ENCODE data around the gene LRRTM4.

LRRTM4 gene

GRCh38 chr2:77469106-77469505 lies 53.1 kb downstream of the LRRTM4 start:
- DNase-seq: no peak

GRCh38 chr2:77459840-77460239 lies 62.3 kb downstream of the LRRTM4 start:
- DNase-seq: no peak

DNA sequence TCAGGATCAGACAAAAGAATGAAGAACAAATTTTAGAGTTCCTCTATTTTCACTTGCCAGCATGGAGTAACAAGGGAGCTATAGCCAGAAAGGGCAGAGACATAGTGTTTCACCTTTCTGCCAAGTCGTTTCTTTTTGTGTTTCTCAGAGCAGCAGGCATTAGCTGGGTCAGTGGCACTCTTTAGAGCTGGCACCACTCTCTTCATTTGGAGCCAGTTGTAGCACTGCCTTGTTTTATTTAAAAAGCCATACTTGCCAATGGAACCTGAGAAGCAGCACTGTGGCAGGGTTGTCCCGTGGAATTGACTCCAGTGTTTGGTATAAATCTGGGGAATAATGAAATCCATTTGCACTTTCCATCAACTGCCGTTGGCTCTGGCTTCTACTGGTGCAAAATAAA lies 64.0 kb downstream of the LRRTM4 start:
- no peak for DNase-seq

- no peak for DNase-seq
These were observed 64.5 kb downstream of the LRRTM4 start for GRCh38 chr2:77457665-77458064.

DNA sequence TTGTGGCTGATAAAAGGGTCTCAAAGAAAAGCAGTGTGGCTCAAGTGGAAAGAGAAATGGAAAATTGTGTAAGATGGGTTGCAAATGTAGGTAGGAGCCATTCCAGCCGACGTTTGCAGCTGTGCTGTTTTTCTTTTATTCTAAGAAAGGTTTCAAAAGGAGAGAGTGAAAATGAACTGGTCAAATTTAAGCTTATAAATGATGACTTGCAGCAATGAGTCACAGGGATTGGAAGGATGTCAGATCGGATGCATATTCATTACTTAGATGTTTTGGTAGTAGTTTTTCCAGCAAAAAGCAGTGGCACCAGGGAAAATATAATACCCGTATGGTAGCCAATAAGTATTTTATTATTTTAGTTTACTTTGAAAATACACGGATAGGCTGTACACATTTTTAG lies 79.1 kb downstream of the LRRTM4 start:
- DNase-seq: no peak

- no peak for DNase-seq
These were observed 87.3 kb downstream of the LRRTM4 start for GRCh38 chr2:77434880-77435279.

GRCh38 chr2:77428946-77429345 lies 93.2 kb downstream of the LRRTM4 start:
- no peak for DNase-seq

DNA sequence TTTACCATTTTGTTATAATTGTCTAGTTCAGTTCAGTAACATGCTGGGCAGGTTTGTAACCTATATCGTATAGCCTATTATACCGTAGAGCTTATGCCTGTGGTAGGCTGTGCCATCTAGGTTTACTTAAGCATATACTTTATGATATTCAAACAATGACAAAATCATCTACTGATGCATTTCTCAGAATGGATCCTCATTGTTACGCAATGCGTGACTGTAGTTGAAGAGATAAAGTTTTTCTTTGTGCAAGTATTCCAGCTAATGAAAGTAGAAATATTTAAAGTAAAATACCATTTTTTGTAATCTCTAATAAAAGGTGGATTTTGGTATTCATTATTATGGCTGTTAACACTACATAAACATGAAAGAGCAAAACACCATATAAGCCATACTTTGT lies 100.2 kb downstream of the LRRTM4 start:
- no peak for DNase-seq

GRCh38 chr2:77418537-77418936 lies 103.6 kb downstream of the LRRTM4 start:
- DNase-seq: no peak

- no peak for DNase-seq
These were observed 118.0 kb downstream of the LRRTM4 start for GRCh38 chr2:77404189-77404588.

DNA sequence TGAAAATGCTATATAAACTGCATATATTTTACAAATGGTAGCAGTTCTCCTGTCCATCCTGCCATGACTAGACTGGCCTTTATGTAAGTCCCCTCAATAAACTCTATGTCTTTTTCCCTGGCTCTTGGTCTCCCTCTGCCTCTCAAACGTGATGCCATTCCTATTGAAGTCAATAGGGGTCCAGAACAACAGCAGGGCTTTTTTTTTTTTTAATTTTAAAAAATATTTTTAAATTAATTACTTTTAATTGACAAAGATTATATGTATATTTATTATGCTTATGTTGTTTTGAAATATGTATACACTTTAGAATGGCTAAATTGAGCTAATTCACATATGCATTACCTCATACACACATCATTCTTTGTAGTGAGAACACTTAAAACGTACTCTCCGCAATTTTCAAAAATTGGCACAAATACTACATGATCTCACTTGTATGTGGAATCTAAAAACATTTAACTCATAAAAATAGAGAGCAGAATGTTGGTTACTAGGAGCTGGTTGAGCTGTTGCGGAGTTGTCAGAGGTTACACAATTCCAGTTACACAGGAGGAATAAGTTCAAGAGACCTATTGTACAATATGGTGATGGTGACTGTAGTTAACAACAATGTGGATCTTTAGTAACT lies 123.1 kb downstream of the LRRTM4 start:
- DNase-seq: no peak

DNA sequence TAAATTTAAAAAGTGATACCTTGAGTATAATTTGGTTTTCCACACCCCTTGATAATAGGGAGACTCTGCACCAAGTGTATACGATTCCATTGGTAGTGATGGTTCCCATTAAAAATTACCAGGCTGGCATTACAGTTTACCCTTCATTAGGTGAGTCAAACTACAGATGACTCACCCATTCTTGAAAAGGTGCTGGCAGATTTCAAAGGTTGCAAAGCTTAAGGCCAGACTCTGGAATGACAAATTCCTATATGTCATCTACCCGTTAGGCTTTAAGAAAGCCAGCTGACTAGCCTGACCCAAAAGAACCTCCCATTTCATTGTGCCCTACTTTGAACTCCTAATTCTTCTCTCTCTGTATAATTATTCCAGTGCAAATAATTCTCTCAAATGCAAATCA lies 124.4 kb downstream of the LRRTM4 start:
- no peak for DNase-seq

DNA sequence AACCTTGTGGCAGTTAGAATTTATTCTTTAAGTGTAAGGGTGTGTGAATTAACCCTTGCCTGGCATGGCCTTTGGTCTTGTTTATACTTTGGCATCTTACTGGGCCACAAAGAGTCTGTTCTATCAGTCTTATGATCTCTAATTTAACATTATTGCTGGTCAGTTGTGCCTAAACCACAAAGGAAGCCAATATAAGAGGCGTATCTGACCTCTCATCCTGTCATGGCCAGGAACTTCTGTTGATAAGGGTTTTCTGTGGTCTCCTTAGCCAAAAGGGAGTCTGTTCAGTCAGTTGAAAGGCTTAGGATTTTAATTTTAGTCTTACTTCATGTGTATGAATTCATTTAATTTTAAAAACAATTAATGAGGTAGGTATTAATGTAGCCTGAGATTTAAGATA lies 127.2 kb downstream of the LRRTM4 start:
- DNase-seq: no peak

DNA sequence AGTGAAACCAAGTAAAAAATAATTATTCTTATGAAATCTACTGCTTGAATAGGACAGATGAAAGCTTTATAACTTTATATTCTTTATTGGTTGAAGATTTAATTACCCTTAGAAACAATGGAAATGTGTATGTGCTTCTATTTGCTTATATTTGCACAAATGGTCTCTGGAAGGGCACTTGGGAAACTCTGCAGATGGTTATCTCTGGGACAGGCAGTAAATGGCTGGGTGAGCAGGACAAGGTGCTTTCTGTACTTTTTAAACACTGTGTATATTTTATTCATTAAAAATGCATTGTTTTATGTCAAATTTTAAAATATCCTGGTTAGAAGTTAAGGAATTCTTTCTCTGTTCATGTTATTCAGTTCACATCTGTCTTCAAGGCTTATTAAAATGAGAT lies 131.1 kb downstream of the LRRTM4 start:
- DNase-seq: no peak

DNA sequence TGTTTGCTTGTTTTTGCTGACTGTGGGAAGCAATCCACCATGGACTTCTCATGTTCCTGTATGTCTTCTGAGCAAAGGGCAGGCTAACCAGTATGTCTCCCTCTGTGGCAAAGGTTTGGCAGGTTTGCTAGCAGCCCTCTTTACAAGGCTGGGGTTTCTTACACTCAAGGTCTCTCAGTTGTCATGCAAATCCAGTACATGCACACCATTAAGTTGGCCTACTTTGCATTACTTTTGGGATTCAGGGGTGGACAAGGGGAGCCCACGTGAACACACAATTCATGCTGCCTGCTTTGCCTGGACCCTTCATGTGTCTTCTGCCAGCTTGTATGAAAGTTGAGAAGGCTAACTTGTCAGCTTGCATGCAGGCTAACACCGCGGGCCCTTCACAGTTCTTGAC lies 134.9 kb downstream of the LRRTM4 start:
- no peak for DNase-seq

DNA sequence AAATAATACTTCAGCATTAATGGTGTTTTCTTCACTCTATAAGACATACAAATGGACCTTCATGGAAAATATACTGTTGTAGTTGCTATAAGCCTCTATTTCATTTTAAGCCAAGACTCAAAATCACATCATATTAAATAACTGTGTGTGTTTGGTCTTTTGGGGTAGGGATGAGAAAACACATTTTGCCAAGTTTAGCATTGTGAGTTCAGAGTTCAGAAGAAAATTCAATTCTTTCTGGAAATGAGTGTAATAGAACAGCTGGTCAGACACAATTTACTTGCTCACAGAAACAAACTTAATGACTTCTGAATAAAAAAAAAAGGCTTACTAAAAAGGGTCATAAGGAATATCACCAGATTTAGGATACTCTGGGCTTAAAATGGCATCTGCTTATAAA lies 149.5 kb downstream of the LRRTM4 start:
- DNase-seq: no peak

GRCh38 chr2:77370511-77370910 lies 151.7 kb downstream of the LRRTM4 start:
- no peak for DNase-seq

DNA sequence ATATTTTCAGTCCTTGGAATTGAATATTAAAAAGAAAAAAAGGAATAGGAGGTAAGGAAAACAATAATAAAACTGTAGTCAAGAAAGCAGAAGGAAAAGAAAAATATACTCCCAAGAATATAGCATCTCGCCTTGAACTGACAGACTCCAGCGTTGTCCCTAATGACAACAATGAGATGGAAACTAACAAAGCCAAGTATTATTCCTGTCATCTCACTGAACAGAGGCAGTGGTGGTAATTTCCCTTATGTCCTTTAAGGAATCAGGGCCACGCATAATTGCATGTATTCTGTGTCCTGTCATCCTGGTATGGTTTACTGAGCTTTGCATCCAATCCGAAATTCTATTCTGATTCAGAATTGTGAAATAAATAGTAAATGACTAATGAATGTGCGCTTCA lies 158.9 kb downstream of the LRRTM4 start:
- DNase-seq: no peak

GRCh38 chr2:77348821-77349220 lies 173.4 kb downstream of the LRRTM4 start:
- DNase-seq: no peak

DNA sequence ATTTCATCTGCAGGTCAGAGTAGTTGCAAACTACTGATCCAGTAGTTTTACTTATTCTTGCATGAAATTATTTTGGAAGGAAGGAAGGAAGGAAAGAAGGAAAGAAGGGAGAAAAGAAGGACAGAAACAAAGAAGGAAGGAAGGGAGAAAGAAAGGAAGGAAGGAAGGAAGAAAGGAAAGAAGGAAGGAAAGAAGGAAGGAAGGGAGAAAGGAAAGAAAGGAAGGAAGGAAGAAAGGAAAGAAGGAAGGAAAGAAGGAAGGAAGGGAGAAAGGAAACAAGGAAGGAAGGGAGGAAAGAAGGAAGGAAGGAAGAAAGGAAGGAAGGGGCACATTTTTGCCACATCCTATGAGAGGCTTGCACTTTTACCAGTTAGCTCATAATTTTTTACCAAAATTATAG lies 186.2 kb downstream of the LRRTM4 start:
- DNase-seq: no peak

DNA sequence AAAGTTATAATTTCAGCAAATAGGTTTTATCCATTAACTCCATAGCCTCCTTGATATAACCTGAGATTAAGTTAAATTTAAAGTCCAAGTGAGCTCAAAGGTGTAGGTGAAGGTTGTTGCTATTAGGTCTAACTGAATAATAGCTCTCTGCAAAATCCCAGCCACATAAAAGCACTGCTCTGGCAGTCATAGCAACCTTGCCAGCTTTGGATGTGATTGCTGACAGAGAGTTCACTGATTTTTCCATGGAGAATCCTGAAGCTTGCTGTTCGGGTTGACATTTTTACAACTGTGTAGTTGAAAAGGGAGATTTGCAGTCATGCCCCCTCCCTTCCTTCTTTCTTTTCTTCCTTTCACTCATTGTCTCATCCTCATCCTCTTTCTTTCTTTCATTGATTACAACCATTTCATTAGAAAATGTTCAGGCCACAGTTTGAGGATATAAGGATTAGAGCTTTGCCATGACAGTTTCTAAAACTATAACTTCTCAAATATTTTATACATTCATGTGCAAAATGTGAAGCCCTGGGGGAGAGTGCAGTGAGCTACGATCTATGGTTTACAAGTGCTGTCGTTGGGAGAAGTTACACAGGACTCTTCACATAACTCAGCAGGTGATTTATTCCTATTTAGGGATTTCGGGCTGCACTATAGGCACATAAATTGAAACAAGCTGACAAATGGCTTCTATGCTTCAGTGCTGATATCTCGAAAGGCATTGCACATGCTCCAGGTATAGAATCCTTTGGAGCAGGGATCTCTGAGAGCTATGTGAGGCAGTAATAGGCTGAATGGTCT lies 193.8 kb downstream of the LRRTM4 start:
- DNase-seq: no peak

- DNase-seq: no peak
These were observed 196.8 kb downstream of the LRRTM4 start for GRCh38 chr2:77325395-77325794.

DNA sequence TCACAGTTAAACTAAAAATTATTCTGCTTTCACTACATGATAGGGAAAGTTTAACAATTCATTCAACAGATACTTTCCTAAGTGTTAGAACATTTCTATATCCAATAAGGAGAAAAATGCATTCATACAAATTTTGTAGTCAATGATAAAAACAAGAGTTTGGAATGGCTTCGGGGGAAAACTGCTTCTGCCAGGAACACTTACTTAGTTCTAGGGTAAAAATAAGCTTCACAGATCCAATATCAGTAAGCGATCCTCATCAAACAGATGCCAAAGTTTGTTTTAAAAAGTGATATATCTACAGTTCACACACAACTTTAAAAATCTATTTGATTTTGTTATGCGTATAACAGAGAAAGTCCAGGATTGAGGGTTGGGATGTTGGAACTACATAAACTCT lies 199.7 kb downstream of the LRRTM4 start:
- DNase-seq: no peak

DNA sequence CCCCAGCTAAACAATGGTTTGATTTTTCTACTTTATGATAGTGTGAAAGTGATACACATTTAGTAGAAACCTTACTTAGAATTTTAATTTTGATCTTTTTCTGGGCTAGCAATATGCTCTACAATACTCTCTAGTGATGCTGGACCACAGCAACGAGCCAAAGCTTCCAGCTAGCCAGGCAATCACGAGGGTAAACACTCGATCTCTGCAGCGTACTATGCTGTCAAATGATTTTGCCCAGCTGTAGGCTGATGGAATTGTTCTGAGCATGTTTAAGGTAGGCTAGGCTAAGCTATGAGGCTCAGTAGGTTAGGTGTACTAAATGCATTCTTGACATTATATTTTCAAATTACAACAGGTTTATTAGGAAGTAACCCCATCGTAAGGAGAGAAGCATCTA lies 207.5 kb downstream of the LRRTM4 start:
- no peak for DNase-seq

- DNase-seq: peak; percentile 3
These were observed 211.8 kb downstream of the LRRTM4 start for GRCh38 chr2:77310416-77310815.
